Amygdala (tissue), 56 donors: ENCODE results near the gene FAM170B.

Experiments
- DNase-seq, 56 donors: peaks; one replicate each; lab custom pipeline; 2025; lab: John Stamatoyannopoulos, UW

FAM170B gene

DNA sequence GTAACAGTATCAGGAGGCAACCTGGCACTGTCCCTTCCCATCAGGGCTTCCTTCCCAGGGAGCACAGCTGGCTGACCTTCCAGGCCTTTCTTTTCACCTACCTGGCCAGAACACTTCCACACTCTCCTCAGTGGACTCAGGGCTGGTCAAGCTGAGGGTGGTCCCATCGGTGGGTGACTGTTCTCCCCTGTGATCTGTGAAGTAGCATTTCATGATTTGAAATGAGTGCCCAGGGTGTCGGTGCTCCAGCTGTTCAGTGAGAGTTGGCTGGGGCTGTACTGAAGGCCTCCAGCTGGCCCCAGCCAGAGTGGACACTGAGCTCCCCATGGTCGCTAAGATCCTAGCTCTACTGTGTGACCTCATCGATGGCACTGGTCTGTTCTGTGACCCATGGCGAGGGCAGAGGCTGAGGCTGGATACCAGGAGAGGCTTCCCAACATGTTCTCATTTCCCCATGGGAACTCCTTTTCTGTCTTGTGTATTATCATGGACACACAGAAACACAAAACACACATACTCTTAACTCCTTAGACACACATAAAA, at the start of gene FAM170B:
FAM170B (minus strand) TSS at position 316 of the 543 bp plus-strand sequence; CDS start at position 213, 103 bp downstream.
- DNase-seq: no peak

- DNase-seq: no peak
These were observed 49.0 kb upstream of the FAM170B start for GRCh38 chr10:49182776-49183175.

GRCh38 chr10:49180444-49180860, 46.6 kb upstream of the FAM170B start:
- no peak for DNase-seq

GRCh38 chr10:49179699-49180443, 46.0 kb upstream of the FAM170B start:
- no peak for DNase-seq

- DNase-seq: no peak
These were observed 45.0 kb upstream of the FAM170B start for GRCh38 chr10:49178489-49179471.

DNA sequence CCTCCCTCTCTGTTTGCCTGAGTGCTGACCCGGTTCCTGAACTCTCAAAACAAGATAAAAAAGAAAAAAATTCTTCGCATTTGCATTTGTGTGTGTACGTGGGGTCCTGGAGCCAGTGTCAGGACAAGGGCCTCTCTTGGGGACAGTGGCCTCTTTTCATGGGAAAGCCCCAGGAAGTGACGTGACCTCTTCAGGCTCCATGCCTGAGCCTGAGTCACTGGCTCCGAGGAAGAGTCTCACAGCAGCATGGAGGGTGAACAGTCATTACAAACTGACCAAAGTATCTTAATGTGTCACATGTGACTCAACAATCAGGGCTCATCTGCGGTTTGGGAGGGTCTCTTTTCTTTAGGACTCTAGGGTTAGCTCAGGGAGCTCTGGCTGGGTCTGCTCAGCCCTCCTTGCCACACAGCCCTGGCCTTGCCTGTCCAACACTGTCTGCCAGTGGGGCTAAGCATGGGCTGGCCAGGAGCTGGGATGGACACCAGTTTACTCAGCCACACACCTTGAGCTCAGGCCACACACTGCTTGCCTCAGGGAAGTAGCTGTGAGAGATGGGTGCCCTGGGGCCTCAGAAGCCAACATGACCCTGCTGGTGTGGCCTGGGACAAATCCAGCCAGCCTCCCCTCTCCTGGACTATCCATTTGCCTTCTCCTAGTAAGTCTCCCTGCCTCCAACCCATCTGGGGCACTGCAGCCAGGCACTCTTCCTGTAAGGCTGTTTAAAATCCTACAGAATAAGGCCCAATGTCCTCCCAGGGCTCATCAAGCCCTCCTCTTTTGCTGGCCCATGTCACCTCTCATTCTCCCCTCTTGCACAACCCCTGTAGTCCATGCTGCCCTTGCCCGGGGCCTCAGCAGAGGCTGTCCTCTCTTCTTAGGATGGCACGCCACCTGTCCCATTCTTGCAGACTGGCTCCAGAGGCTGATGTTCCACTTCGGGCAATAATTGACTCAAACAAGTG, 43.9 kb upstream of the FAM170B start:
- peak in 15 of 56 donors; percentile 20 to 59 (median 43) for DNase-seq

GRCh38 chr10:49176310-49177268, 42.8 kb upstream of the FAM170B start:
- no peak for DNase-seq

DNA sequence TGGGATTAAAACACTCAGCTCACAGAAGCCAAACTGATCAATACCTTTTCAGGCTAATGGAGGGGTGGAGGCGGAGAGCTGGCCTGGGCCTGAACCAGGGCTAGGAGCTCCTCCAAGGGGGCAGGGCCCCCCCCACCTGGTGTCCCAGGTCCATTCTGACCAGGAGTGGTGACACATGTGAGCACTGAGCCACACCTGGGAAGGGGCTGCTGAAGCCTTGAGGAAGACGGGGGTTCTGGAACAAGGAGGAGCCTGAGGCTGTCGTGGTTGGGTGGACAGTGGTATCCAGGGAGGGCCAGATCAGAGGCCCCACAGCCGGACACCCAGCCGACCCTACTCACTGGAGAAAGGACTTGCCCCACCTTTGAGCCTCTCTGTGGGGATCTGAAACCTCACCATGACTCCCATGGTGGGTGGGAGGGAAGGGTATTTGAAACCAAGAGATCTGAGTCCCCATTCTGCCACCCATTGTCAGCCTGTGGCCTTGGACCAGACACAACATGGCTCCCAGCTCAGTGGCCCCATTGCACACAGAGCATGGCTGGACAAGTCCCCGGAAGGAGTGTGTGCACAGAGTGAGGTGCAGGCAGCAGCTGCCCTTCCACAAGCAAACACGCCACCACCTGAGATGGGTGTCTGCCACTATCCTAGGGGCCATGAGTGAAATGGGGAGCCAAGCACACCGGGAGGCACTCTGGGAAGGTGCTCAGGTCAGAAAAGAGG, 41.9 kb upstream of the FAM170B start:
- no peak for DNase-seq

GRCh38 chr10:49174926-49175500, 41.2 kb upstream of the FAM170B start:
- DNase-seq: no peak

DNA sequence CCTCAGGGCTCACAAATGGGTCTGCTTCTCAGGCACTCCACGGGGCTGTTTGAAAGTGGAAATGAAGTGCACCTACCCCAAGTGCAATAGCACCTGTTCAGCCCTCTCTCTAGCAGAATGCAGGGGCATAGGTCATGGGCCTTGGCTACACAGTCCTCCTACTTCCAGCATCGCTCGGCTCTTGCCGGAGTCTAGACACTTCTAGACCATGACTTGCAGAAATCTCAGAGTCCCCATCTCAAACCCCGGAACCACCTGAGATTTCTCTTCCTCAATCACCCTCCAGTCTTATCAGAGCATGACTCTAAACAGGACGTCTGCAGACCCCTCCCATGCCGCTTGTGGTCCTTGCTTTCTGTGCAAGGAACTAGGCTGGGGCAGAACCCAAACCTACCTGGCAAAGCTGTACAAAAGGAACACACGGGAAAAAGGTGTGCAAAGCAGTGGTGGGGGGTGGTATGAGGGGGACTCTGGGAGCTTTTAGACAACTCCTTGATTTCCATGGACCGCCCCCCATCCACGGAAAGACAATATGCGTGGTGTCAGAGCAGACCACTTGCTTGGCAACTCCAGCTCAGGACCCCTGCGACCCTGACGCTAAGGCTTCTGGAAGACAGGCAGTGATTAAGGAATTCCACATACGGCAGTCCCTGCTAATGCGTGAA, 40.6 kb upstream of the FAM170B start:
- no peak for DNase-seq

GRCh38 chr10:49173853-49174252, 40.0 kb upstream of the FAM170B start:
- no peak for DNase-seq

DNA sequence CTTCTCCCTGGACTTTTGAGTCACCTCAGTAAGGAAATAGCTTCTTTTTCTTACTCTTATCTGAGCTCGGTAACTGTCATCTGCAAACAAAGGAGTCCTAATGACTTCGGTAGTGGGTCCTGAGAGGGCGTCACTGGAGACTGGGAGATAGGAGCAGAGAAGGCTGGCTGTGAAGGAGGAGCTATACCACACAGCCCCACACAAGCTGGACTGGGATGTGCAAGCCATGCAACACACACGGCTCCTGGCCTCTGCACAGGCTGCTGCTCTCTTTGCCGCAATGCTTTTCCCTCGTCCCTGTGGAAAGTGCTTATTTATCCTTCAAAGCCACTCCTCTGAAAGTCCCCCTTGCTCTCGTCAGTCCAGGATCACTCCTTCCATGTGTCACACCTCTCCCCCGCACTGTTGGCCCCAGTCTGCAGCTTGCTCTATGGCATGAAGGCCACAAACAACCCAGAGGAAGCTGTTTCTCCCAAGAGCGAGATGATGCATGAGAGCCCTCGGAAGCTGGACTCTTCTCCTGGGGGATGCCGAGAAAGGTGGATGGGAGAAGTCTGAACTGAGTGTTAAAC, 39.5 kb upstream of the FAM170B start:
- DNase-seq: no peak

DNA sequence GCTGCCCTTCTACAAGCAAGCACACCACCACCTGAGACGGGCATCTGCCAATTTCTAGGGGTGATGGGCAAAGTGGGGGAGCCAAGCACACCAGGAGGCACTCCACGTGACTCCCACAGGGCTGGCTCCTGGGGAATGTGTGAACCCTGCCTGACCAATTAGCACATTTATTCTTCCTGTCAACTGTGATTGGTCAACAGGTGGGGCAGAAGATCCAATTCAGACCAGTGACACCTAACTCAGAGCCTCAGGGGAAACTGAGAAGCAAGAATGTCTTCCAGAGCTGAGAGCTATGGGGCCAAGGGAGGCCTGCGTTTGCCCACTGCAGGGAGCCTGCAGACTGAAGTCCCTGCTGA, 38.9 kb upstream of the FAM170B start:
- DNase-seq: no peak

DNA sequence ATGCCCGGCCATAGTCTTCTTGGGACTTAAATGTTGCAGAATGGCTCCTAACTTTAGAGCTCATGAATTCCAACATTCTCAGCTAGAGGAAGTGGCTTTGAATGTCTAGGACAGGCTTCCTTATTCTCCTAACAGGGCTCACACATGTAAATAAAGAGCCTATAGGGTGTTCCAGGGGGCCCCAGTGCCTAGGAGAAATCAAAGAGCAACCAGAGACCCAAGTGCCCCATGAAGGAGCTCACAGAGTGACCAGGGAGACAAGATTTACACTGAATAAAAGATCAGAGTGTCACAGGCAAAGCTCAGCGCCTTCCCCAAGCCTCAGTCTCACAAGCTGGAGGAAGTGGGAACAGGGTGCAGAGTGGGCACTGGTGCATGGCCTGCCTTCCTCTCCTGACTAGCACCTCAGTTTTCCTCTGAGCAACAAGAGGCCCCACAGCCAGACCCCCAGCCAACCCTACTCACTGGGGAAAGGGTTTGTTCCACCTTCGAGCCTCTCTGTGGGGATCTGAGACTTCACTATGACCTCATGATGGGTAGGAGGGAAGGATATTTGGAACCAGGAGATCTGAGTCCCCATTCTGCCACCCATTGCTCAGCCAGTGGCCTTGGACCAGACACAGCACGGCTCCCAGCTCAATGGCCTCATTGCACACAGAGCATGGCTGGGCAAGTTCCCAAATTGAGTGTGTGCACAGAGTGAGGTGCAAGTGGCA, 38.4 kb upstream of the FAM170B start:
- DNase-seq: no peak

DNA sequence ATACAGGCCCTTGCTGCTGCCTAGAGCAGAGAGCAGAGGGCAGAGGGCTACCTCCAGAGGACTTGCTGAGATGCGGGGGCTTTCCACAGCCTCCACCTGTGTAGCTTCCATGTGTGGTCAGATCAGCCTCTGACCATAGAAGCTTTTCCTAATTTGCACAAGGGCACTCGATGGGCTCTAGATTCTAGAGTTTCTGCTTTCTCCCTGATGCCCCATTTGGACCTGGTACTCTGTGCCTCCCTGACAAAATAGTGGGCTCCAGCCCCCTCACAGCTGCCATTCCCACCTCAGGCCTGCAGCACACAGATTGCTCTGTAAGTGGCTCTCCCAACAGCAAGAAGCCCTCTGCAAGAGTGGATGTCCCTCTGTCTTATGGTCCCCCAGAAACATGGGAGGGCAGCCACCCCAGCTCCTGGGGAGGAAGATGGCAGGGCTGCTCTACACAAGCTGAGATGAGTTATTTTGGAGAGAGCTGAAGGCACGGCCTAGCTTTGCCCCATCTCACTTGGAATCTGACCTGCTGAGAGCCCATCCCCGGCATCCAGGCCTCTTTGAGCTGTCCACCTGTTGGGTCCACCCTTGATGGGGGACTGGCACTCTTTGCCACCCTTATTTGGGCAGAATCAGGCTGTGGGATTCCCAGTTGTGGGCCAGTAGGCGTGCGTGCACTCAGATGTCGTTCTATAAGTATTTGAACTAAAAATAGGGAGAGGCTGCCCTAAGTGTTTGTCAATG, 37.7 kb upstream of the FAM170B start:
- DNase-seq: no peak
